Inferior parietal cortex (tissue), 1 donor: ENCODE measurements around the gene DUSP28.
"Not testable (repeated sequence)": the region's sequence is repeated elsewhere in the genome, so short reads cannot be mapped to it uniquely, and the experiment has no call there.

Experiments used
- DNase-seq: peaks from one replicate; pipeline ENCODE4 v3.0.0-alpha.2; 2016; ENCODE audit errors: extremely low spot score

DUSP28 gene

DNA sequence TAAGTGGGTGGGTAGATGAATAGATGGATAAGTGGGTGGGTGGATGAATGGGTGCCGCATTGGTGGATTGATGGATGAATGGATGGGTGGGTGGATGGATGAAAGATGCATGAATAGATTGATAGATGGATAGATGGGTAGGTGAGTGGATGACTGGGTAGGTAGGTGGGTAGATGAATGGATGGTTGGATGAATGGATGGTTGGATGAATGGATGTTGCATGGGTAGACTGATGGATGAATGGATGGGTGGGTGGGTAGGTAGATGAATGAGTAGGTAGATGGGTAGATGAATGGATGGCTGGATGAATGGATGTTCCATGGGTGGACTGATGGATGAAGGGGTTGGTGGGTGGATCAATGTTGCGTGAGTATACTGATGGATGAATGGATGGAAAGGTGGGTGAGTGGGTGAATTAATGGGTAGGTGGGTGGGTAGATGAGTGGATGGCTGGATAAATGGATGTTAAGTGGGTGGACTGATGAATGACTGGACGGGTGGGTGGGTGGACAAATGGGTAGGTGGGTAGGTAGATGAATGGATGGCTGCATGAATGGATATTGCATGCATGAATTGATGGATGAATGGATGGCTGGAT lies 32.9 kb upstream of the DUSP28 start:
- DNase-seq: no peak

DNA sequence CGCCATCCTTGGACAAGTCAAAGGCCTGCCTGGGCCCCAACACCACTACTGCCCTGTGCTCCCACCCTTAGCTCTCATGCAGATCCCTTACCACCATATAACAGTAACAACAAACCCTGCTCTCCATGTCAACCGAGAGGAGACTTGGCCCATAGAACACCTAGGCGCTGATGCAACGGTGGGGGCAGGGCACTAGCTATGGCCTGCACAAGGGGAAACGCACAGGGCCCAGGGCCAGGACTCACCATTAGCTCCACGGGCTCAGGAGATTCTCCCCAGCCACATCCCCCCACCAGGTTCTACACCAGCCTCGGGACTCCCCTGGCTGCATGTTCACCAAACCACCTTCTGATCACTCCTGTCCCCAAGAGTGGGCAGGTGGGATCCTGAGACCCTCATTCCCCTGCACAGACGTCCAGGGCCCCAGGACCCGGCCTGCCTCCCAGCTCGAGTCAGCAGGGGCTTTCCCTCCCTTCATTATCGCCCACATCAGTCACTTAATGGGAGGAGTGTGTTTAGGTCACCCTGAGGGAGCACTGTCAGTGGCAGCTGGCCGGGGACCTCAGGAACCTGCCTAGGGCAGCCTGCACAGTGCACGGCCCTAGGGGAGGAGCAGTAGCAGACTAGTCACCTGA lies 31.6 kb upstream of the DUSP28 start:
- DNase-seq: no peak

DNA sequence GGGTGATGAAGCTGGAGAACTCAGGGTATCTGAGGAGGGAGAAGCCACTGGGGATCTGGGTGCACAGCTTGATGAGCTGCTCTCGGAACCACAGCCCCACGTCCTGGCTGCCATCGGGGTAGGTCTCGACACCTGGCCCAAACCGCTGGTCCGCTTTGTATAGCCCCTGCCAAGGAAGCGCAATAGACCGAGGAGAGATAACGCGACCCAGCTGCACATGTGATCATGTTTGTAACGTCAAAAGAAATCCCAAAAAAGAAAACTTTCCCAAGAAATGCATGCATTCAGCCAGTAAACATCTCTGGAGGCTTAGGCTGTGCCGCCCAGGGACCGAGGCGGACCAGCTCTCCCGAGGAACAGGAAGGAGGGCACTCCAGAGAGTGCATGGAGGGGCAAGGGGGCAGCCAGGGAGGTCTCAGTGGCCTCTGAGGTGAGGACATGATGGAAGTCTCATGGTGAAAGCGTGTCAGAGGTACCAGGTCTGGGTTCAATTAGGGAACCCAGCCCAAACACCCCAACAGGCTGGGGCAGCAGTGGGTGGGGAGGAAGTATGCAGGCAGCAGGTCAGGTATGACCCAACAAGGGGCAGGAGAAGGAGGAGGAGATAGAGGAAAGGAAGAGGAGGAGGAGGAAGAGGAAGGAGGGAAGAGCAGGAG lies 30.7 kb upstream of the DUSP28 start:
- no peak for DNase-seq

DNA sequence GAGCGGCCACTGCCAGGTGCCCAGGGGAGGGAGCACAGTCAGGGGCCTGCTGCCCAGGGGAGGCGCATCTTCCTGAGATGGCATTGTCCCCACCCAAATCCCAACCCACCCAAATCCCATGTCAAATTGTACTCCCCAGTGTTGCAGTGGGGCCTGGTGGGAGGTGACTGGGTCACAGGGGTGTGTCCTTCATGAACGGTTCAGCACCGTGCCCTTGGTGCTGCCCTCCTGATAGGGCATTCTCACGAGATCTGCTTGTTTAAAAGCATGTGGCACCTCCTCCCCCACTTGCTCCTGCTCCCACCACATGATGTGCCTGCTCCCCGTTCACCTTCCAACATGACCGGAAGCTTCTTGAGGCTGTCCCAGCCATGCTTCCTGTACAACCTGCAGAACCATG lies 30.0 kb upstream of the DUSP28 start:
- DNase-seq: no peak

DNA sequence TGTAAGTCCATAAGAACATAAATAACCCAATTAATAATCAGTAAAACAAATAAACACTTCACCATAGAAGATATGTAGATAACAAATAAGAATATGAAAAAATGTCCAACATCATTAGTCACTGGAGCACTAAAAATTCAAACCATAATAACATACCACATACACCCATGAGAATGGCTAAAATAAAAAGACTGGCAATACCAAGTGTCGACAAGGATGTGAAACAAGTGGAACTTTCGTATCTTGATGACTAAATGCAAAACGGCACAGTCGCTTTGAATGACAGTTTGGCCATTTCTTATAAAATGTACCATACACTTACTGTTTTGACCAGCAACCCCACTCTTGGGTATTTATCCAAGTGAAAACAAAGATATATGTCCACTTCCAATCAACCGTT lies 29.1 kb upstream of the DUSP28 start:
- DNase-seq: no peak

DNA sequence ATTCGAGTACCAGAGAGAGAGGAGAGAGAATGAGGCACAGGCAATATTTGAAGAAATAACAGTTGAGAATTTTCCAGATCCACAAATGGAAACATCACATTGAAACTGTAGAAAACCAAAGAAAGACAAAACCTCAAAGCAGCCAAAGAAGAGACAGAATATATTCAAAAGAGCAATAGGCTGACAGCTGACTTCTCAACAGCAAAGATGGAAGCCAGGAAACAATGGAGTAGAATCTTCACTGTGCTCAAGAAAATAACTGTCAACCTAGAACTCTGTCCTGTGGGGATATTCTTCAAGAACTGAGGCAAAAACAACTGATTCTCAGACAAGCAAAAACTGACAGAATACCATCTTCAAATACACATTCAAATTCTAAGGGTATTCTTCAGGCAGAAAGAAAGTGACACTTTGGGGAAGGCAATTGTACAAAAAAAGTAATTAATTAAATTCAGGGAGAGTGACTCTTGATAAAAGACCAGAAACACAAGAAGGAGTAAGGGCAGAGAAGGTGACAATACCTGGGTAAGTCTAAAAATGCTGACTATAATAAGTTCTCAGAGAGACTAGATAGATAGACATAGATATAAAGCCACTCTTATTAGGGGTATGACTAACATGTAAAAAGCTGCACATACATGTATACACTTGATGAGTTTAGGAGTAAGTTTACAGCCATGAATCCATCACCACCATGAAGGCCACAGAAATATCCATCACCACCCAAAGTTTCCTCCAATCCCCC lies 28.0 kb upstream of the DUSP28 start:
- no peak for DNase-seq

DNA sequence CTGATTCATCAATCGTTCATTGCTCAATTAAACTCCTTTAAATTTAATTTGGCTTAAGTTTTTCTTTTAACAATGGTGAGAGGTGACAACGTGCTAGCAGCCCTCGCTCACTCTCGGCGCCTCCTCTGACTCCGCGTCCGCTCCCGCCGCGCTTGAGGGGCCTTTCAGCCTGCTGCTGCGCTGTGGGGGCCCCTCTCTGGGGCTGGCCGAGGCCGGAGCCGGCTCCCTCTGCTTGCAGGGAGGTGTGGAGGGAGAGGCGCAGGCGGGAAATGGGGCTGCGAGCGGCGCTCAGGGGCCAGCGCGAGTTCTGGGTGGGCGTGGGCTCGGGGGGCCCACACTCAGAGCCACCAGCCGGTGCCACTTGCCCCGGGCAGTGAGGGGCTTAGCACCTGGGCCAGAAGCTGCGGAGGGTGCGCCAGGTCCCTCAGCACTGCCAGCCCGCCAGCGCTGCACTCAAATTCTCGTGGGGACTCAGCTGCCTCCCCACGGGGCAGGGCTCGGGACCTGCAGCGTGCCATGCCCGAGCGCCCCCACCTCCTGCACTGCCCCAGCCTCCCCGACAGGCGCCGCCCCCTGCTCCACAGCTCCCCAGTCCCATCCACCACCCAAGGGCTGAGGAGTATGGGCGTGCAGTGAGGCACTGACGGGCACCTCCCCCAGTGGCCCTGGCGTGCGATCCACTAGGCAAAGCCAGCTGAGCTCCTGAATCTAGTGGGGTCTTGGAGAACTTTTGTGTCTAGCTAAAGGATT lies 22.0 kb upstream of the DUSP28 start:
- DNase-seq: no peak

DNA sequence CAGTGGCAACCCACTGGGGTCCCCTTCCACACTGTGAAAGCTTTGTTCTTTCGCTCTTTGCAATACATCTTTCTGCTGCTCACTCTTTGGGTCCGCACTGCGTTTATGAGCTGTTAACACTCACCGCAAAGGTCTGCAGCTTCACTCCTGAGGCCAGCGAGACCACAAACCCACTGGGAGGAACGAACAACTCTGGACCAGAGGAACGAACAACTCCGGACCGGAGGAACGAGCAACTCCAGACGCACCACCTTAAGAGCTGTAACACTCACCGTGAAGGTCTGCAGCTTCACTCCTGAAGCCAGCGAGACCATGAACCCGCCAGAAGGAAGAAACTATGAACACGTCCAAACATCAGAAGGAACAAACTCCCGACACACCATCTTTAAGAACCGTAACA lies 21.1 kb upstream of the DUSP28 start:
- DNase-seq: not testable (repeated sequence)

DNA sequence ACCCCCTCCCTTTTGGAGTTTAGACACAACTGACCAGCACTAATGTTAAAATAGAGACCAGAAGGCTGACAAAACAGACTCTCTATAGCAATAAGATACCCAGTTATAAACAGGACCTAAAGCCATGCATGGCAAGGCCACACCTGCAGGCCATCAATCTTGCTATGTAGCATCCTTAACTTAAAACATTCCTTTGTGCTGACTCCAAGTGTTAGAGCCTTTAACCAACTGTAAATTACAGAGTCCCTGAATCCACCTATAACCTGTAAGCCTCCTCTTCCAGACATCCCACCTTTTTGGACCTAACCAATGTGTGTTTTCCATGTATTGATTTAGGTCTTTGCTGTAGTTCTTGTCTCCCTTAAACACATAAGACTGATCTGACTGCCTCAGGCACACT lies 20.3 kb upstream of the DUSP28 start:
- DNase-seq: no peak

DNA sequence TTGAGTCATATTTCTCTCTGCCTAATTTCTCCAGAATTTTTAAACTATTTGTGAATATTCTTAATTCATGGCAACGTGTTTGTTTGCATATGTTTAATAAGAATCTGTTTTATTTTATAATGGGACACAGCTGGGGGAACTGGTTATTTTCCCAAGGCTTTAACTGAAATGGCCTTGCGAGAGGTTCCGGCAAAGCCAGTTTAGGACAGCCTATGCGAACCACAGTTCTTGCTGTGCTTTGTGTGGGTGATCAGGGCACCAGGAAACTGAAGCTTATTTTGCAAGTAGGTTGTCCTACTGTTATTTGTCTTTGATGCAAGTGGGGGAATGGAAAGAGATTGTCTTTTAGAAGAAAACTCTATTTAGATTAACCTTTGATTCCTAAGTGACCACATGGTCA lies 8.9 kb upstream of the DUSP28 start:
- no peak for DNase-seq

DNA sequence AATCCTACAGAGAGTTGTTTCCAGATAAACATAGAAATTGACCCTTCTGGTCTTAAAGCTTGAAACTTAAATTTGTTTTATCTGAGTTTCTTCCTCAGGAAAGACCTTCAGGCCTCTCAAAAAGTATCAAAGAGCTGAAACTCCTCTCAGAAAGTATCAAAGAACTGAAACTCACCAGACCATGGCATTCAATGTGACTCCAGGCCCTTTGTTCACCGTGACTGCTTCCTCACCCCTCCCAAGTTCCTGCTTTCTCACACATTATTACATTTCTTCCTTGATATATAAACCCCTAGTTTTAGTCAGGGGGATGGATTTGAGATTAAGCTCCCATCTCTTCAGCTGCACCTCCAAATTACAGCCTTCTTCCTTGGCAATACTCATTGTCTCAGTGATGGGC lies 8.3 kb upstream of the DUSP28 start:
- no peak for DNase-seq

DNA sequence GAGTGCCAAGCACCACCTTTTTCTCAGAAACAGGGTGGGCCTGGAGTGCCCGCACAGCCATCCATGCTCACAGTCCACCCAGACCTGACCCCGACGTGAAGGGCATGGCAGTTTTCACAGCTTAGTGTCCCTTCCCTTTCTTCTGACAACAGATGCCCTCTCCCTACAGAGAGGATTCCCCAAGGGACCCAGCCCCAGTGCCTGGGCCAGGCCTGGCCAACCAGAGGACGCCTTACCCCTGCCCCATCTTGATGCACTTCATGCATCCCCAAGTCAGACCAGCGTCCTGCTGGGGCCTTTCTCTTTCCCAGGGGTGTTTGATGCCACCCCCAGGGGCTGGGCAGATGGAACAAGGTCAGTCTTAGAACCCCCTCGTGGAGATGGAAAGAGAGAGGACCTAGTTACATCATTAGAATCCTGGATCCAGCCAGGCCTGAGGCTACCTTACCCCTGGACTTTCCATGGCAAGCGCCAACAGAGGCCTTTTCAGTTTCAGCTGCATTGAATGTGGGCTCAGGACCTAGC lies 6.1 kb upstream of the DUSP28 start:
- no peak for DNase-seq

DNA sequence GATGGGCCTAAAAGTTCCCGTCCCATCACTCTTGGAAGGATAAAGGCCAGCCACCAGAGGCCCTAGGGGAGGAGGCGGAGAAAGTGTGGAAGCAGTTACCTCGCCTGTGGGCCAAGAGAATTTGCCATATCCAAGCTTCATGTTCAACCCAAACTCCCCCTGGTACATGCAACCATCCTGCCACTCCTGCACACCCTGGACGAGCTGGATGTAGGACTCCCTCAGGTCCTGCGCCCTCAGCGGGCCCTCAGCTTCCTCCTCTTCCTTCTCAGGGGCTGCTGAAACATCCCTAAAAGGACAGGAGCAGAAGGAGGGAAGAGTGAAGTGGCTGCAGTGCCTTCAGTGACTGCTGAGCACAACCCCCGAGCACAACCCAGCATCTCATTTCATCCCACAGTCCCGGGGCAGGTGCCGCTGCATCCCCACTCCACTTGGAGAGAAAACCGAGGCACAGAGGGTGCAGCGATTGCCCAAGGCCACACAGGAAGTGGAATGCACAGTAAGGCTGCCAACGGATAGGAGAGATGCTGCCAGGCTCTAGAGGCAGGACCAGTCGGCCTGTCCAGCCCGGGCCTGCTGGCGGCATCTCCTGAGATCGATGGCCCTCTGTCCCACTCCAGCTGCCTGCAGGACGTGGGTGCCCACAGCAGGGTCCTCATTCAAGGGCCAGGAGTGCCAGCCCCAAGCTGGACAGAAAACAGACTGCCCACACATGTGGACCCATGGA lies 5.2 kb upstream of the DUSP28 start:
- DNase-seq: no peak

DNA sequence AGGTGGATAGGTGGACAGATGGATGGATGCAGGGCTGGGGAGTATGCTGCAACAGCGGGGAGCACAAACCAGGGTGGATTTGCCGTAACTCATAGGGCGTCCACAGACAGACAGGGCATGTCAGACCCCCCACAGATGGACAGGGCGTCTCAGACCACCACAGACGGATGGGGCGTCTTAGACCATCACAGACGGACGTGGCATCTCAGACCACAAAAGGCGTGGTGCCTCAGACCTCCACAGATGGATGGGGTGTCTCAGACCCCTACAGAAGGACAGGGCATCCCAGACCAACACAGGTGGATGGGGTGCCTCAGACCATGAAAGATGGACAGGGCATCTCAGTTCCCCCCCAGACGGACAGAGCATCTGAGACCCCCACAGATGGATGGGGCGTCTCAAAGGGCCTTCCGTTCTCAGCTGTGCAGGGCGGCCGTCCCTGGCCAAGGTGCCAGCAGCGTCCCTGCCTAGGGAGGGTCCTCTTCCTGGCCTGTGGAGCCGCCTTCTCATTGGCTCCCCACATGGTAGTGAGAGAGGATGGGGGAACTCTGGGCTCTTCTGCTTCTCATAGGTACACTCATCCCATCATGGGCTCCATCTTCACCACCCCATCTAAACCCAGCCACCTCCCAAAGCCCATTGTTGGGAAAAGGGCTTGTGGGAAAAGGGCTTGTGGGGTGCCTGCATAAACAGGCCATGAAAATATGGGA lies 4.5 kb upstream of the DUSP28 start:
- DNase-seq: no peak

DNA sequence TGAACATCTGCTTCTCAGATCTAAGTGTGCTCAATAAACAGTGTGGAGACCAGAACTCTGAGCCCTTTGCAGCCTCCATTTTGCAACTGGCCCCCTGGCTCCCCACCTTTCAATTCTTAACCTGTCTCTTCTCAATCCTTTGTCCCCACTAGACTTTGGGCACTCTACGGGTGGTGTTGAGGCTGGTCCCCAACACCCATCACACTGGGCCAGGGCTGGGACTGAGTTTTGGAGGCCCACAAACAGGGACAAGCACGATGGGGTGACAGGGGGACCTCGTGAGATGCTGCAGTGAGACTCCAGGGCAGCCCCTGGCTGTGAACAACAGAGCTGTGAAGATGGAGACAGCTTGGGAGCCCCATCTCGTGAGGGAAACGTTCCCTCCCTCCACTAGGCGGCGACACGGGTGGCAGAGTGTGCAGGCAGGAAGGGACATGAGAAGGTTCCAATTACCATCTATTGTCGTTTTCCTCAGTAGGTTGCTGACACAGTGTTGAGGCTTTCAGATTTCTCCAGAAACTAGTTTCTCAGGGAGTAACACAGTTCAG lies 3.5 kb upstream of the DUSP28 start:
- DNase-seq: no peak

DNA sequence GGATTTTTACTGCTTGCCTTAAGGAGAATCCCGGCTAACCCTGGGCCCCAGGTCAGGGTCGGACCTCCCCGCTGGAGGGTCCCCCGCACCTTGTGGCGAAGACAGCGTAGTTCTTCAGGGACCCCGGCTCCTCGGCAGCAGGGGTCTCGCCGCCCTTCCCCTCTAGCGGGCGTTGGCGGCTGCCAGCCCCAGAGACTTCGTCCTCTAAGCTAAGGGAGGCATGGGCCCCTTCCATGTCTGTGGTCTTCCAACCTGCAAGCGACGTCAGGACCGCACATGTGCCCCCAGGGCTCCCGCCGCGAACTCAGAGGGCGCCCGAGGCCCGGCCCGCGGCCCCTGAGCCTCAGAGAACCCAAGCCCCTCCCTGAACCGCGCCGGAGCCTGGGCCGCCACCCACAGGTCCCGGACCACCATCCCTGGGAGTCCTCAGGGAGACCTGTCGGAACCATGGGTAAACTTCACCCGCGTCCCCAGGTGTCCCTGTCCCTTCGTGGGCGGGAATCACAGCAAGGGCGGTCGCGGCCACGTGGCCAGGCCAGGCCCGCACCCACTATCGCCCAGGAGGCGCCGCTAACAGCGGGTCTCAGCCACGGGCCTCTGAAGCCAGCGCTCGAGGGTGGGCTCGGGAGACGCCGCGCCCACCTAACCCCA lies 2.9 kb upstream of the DUSP28 start:
- no peak for DNase-seq

DNA sequence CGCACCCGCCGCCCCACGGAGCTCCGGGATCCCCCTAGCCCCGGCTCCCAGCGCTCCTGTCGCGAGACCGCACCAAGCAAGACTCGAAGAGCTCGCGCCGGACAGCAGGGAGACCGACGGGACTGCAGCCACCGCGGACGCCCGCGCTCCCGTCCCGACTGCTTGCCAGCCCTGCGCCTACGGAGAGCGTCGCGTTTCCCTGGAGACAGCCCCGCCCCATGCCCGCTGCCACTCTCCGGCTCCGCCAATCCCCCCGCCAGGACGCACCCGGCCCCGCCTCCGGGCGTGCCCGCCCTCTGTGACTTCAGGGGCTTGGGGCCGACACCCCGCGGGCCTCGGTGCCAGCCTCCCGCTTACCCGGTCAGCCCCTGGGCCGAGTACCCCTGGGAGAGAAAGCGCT lies 2.3 kb upstream of the DUSP28 start, which contains the start of gene ANKMY1:
Gene ANKMY1 (minus strand): TSS at position 181 of the 400 bp plus-strand sequence. CDS start 653 bp downstream, outside the sequence.
- DNase-seq: no peak

DNA sequence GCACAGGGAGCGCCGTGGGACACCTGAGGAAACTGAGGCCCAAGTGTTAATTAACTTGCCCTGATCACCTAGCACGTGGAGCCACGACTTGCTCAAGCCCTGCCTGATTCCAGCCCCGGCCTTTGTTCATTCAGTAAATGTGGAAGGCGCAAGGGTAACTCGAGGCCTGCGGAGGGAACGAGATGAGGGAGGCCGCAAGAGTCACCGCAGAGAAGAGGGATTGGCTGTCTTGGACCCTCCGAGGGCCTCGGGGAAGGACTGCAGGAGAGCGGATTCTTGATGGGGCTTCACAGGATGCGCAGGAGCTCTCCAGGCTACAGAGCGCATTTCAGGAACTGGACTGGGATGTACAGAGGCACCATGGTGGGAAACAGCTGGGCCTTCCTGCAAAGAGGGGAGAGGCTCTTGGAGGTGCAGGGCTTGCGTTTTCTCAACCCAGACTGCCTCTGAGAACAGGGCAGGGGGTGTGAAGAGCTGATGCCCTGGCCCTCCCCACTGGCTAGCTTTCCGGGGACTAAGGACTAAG lies 1.9 kb upstream of the DUSP28 start:
- DNase-seq: no peak

DNA sequence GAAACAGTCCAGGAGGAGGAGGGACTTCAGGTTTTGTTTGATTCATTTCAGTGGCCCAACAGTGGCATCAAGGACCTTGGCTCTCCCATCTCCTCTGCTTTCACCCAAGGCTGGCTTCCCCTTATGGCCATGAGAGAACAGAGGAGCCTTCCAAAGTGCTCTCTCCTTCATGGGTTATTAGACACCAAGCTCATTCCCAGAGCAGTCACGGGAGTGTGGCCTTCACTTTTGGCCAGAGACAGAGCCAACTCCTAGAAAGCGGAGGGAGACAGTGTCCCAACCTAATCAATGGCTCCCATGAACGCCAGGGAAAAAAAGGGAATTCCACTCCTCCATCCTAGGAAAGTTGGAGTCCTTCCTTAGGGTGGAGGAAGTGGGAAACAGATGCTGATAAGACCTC lies 871 bp upstream of the DUSP28 start:
- DNase-seq: no peak
